Endothelial cell of umbilical vein (primary cell): ENCODE measurements around the gene TRAF1. TPM values are rescaled to one million over a fixed set of nuclear protein-coding genes. Genes with fewer than 3 reads are reported as not detected.

ENCODE experiments used
- BruUV-seq: library from RNA; stranded (reverse); fragments of 400-500 nt; replicated peaks from 2 replicates; lab custom pipeline; 2021; lab: Mats Ljungman, UMichigan
- CTCF ChIA-PET: fragments of 300-600, 350-600 bp; sonication (Branson Sonifier 250); formaldehyde crosslinking; loops from one replicate; lab custom pipeline; 2021; ENCODE audit warnings: antibody characterized with exemption, inconsistent platforms; lab: Charles Lee
- POLR2A ChIA-PET: fragments of 300-600, 350-600 bp; sonication (Branson Sonifier 250); formaldehyde crosslinking; loops from one replicate; lab custom pipeline; 2021; ENCODE audit warnings: antibody characterized with exemption, inconsistent platforms; lab: Charles Lee
- DNase-seq: peaks from one replicate; pipeline ENCODE4 v3.0.0-alpha.2; 2011; ENCODE audit warnings: low read depth, low spot score
- FAIRE-seq: peaks from 2 replicates; lab custom pipeline; 2011; peaks lifted over from hg19 to GRCh38; lab: Jason Lieb, UNC
- H2AFZ ChIP-seq: 2 replicates; pipeline ENCODE4 v1.6.0; 2012; ENCODE audit warnings: low read depth, low read length, control low read depth, inconsistent platforms
- H3K27ac ChIP-seq: 2 replicates; pipeline ENCODE4 v1.5.1; 2011; ENCODE audit warnings: low read depth, mild to moderate bottlenecking, control low read depth, low read length, moderate library complexity; ENCODE audit not compliant: insufficient read depth
- H3K27me3 ChIP-seq, 2 experiments: 2 replicates each; pipeline versions ENCODE4 v1.6.0 to v1.6.1; 2011; ENCODE audit warnings: low read length in 2 of 2, mixed read lengths in 1 of 2; ENCODE audit not compliant: control insufficient read depth in 2 of 2, insufficient read depth in 2 of 2
- H3K36me3 ChIP-seq, 2 experiments: 2 replicates in 1 of 2; 3 replicates in 1 of 2; pipeline ENCODE4 v1.5.1; 2011; ENCODE audit warnings: low read length in 2 of 2, mild to moderate bottlenecking in 1 of 2, moderate library complexity in 1 of 2; ENCODE audit not compliant: control insufficient read depth in 2 of 2, insufficient read depth in 2 of 2; ENCODE audit errors: extremely low read depth in 1 of 2
- H3K4me1 ChIP-seq: 3 replicates; pipeline ENCODE4 v1.5.1; 2011; ENCODE audit warnings: mild to moderate bottlenecking, low read length; ENCODE audit not compliant: control insufficient read depth, insufficient read depth; ENCODE audit errors: extremely low read depth
- H3K4me2 ChIP-seq: 2 replicates; pipeline ENCODE4 v1.6.1; 2011; ENCODE audit warnings: low read length, control low read depth, mixed read lengths; ENCODE audit not compliant: insufficient read depth
- H3K4me3 ChIP-seq, 3 experiments: fragments of 200-600 bp in 1 of 3; sonication (generic), shearing (Covaris generic) in 1 of 3; replicated peaks in 1 of 3; 2 replicates each; pipeline ENCODE4 v1.5.1; 2011 to 2016; ENCODE audit warnings: control low read depth in 3 of 3, low read length in 3 of 3, mild to moderate bottlenecking in 2 of 3, inconsistent platforms in 1 of 3, low read depth in 1 of 3, moderate library complexity in 1 of 3; ENCODE audit not compliant: insufficient read depth in 1 of 3
- H3K79me2 ChIP-seq: 2 replicates; pipeline ENCODE4 v1.6.0; 2012; ENCODE audit warnings: low read length, inconsistent platforms; ENCODE audit not compliant: control insufficient read depth, insufficient read depth
- H3K9ac ChIP-seq: replicated peaks from 2 replicates; pipeline ENCODE3; 2011; ENCODE audit warnings: low read length, control low read depth; ENCODE audit not compliant: insufficient read depth; ENCODE audit errors: extremely low read depth
- H3K9me1 ChIP-seq: replicated peaks from 3 replicates; pipeline ENCODE4 v1.6.0; 2011; ENCODE audit warnings: mild to moderate bottlenecking, low read length; ENCODE audit not compliant: control insufficient read depth, insufficient read depth; ENCODE audit errors: extremely low read depth
- H3K9me3 ChIP-seq: replicated peaks from 2 replicates; pipeline ENCODE4 v1.5.1; 2012; ENCODE audit warnings: low read length, inconsistent platforms; ENCODE audit not compliant: control insufficient read depth, insufficient read depth
- H4K20me1 ChIP-seq: replicated peaks from 2 replicates; pipeline ENCODE3; 2011; ENCODE audit warnings: mild to moderate bottlenecking, low read length; ENCODE audit not compliant: control insufficient read depth, insufficient read depth; ENCODE audit errors: extremely low read depth
- FOS ChIP-seq: IDR thresholded peaks from 2 replicates; pipeline ENCODE4 v1.6.1; 2011; ENCODE audit warnings: mild to moderate bottlenecking, low read length, moderate library complexity, borderline replicate concordance; ENCODE audit not compliant: insufficient read depth
- GATA2 ChIP-seq: IDR thresholded peaks from 2 replicates; pipeline ENCODE4 v1.7.0; 2011; ENCODE audit warnings: low read depth, mild to moderate bottlenecking, moderate library complexity, mixed read lengths, low read length; ENCODE audit not compliant: insufficient read length, insufficient read depth
- JUN ChIP-seq: IDR thresholded peaks from 2 replicates; pipeline ENCODE4 v1.6.1; 2011; ENCODE audit warnings: borderline replicate concordance, low read depth; ENCODE audit not compliant: insufficient read length, insufficient read depth
- MYC ChIP-seq: IDR thresholded peaks from one replicate; pipeline ENCODE4 v1.6.1; 2011; ENCODE audit warnings: mild to moderate bottlenecking, low read depth, low read length
- POLR2A ChIP-seq: IDR thresholded peaks from 2 replicates; pipeline ENCODE4 v1.6.1; 2012; ENCODE audit warnings: low read depth, mild to moderate bottlenecking, control low read depth, low read length
- POLR2AphosphoS5 ChIP-seq: IDR thresholded peaks from 2 replicates; pipeline ENCODE4 v1.6.1; 2012; ENCODE audit warnings: low read depth, mild to moderate bottlenecking, control low read depth, low read length, moderate library complexity; ENCODE audit not compliant: insufficient read depth
- dilution Hi-C: fragments of 300-500 bp; cut with MboI; formaldehyde crosslinking; loops from one replicate; pipeline ENCODE4 v1.15.0; 2019; ENCODE audit warnings: low sequenced_read_pairs; ENCODE audit not compliant: extremely low pct_ligation_motif_present
- intact Hi-C: fragments of 100-400 bp; cut with micrococcal nuclease; formaldehyde crosslinking; loops from one replicate; pipeline ENCODE4 v1.10.0; 2022
- polyA plus RNA-seq, 4 experiments: library from polyadenylated mRNA; depleted of rRNA in 3 of 4; stranded (reverse) in 3 of 4; unstranded in 1 of 4; fragments of >200 nt; gene quantifications; 2 replicates each; pipeline versions ENCODE4 v1.2.1 to v1.2.3, GENCODE V29; 2011 to 2012; ENCODE audit warnings: missing spikeins in 1 of 4
- total RNA-seq: library from RNA; stranded (reverse); gene quantifications from 2 replicates; pipeline ENCODE4 v1.2.3, GENCODE V29; 2021
- TF ChIP-seq, protein P1 (sequence below): IDR thresholded peaks from 2 replicates; pipeline ENCODE4 v1.6.1; 2011; ENCODE audit not compliant: insufficient read depth, insufficient read length
- TF ChIP-seq, protein P2 (sequence below), 2 donors: IDR thresholded peaks; 1 replicate in 1 of 2; 2 replicates in 1 of 2; pipeline ENCODE4 v1.5.1; 2011; ENCODE audit warnings: low read length in 2 of 2, mild to moderate bottlenecking in 2 of 2, moderate library complexity in 2 of 2, control low read depth in 1 of 2, inconsistent platforms in 1 of 2, low read depth in 1 of 2; ENCODE audit not compliant: insufficient read depth in 1 of 2; ENCODE audit errors: extremely low read depth in 1 of 2

The TRAF1 gene
- total and polyA plus RNA-seq, 2 donors (not counting 3 experiments of a cell fraction or from before 2014, with no cell fraction given) = 2.0 to 2.6 TPM

DNA sequence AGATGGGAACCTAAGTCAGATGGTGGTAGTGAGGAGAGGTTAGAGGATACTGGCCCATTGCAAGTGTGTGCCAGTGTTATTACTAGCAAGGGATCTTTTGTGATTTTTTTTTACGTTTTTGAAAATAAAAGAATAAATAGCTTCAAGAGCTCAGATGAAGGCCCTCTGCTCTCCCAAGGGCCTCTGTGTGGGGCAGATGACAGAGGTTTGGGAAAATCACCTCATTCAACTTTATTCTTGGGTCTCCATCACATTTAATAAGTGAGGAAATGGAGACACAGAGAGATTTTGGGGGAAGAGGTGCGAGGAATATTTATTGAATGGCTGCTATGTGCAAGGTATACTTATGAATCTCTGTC is 10.1 kb upstream of the TRAF1 start:
- Histone ChIP-seq H3K4me2 (no peak overlapping the region), H3K4me3 (no peak overlapping the region), H3K4me1 (peaks cover 59% of the 10 kb centered on the region), H3K36me3 (no peaks in the 10 kb centered on the region), H3K9me1 (no peaks in the 10 kb centered on the region), H3K79me2 (no peaks in the 10 kb centered on the region), H3K9me3 (no peaks in the 10 kb centered on the region), H4K20me1 (no peaks in the 10 kb centered on the region), H3K27ac (no peak overlapping the region), H3K27me3 (no peaks in the 10 kb centered on the region), H3K9ac (no peak overlapping the region), H2AFZ (peak overlapping the region; percentile 49)
- dilution Hi-C loops (no loop called here), intact Hi-C loops (loop anchor here (1.0 to 5.0 kb wide), 9 partner anchors 44 to 317 kb away; partner anchors contain the start of genes CNTRL and FBXW2)
- TF ChIP-seq MYC (no peak), POLR2A (no peak), FOS (no peak)
- DNase-seq (no peak), FAIRE-seq (no peak)
- POLR2A ChIA-PET = no interaction called here
- CTCF ChIA-PET = interaction anchor here (0.6 to 3.9 kb wide), 25 partner anchors 10 to 317 kb away, joined by 3 to 38 read pairs (median 4); partner anchors contain the start of genes FBXW2 and PHF19
- BruUV-seq = no TSS peak

DNA sequence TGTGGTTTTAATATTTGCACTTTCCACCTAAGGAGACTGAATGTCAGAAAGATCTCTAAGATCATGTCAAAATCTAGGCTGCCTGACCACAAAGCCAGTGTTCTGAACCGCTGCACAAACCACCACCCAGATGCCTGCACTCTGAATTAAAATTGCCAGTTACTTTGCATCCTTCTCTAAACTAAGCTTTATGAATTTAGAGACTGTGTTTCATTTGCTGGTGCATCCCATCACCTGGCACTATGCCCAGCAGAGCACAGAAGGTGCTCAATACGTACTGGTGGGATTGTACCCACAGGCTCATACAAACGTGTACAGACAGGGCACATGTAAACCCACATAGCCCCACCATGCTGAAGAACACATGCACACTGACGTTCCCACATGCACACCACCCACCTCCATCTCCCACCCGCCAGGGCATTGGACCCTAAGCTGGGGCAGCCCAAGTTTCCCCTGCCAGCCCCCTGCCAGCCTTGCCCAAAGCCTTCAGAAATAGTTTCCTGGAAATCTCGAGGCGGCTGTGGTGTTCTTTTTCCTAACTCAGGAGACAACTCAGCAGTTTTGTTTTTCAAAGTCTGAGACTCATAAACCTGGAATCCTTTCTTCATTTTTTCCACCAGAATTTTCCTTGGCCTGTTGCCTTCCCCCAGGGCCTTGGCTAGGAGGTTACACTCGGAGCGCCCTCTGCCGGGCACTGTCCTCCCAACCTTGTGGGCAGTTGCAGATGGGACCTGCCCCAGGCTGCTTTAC is 9.6 kb upstream of the TRAF1 start:
- TF ChIP-seq POLR2A = no peak
- no peak for TF ChIP-seq MYC
- TF ChIP-seq, protein P1, sequence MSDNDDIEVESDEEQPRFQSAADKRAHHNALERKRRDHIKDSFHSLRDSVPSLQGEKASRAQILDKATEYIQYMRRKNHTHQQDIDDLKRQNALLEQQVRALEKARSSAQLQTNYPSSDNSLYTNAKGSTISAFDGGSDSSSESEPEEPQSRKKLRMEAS = no peak
- no peak for TF ChIP-seq JUN
- TF ChIP-seq POLR2AphosphoS5 = peak; percentile 32
- TF ChIP-seq GATA2 = no peak
- TF ChIP-seq FOS = no peak
- TF ChIP-seq, protein P2, sequence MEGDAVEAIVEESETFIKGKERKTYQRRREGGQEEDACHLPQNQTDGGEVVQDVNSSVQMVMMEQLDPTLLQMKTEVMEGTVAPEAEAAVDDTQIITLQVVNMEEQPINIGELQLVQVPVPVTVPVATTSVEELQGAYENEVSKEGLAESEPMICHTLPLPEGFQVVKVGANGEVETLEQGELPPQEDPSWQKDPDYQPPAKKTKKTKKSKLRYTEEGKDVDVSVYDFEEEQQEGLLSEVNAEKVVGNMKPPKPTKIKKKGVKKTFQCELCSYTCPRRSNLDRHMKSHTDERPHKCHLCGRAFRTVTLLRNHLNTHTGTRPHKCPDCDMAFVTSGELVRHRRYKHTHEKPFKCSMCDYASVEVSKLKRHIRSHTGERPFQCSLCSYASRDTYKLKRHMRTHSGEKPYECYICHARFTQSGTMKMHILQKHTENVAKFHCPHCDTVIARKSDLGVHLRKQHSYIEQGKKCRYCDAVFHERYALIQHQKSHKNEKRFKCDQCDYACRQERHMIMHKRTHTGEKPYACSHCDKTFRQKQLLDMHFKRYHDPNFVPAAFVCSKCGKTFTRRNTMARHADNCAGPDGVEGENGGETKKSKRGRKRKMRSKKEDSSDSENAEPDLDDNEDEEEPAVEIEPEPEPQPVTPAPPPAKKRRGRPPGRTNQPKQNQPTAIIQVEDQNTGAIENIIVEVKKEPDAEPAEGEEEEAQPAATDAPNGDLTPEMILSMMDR (IDR thresholded peaks at IDR 0.05; ENCODE audit: extremely low read depth in 1 of 2, insufficient read depth in 1 of 2, low read depth in 1 of 2, low read length in 2 of 2) = peak; percentile 89 to 90
- Histone ChIP-seq H3K4me3 (no peak overlapping the region), H3K9ac (peak overlapping the region; percentile 40), H3K4me2 (peak overlapping the region; percentile 23), H3K4me1 (peaks cover 58% of the 10 kb centered on the region), H3K27me3 (no peaks in the 10 kb centered on the region), H3K36me3 (no peaks in the 10 kb centered on the region), H3K79me2 (no peaks in the 10 kb centered on the region), H4K20me1 (no peaks in the 10 kb centered on the region), H3K9me3 (no peaks in the 10 kb centered on the region), H3K27ac (peak overlapping the region; percentile 72), H3K9me1 (no peaks in the 10 kb centered on the region), H2AFZ (peak overlapping the region; percentile 16)
- ChIA-PET POLR2A (no interaction called here), CTCF (interaction anchor here (0.7 to 3.9 kb wide), 20 partner anchors 10 to 316 kb away, joined by 3 to 38 read pairs (median 4); partner anchors contain the start of genes FBXW2 and PHF19)
- no TSS peak for BruUV-seq
- FAIRE-seq (peak; percentile 91), DNase-seq (peak; percentile 95)
- dilution Hi-C loops (no loop called here), intact Hi-C loops (loop anchor here (1.0 to 5.0 kb wide), 9 partner anchors 44 to 317 kb away; partner anchors contain the start of genes CNTRL and FBXW2)
